CD4-positive, alpha-beta T cell treated with Interleukin-17A for 1 hour (primary cell): ENCODE data around the gene MID1.

ENCODE experiments used
- DNase-seq: peaks from one replicate; pipeline ENCODE4 v3.0.0-alpha.2; 2020

MID1 gene

GRCh38 chrX:10620121-10620699 is at the start of gene MID1:
Gene MID1 (minus strand): TSS chrX:10620585. CDS start chrX:10567547, 53,038 bp downstream.
- DNase-seq = no peak

GRCh38 chrX:10667143-10667542 is 46.8 kb upstream of the MID1 start:
- DNase-seq = no peak

GRCh38 chrX:10666102-10666501 is 45.7 kb upstream of the MID1 start:
- no peak for DNase-seq

GRCh38 chrX:10665681-10666080 is 45.3 kb upstream of the MID1 start:
- DNase-seq = no peak

- no peak for DNase-seq
Observed at GRCh38 chrX:10660171-10660570, 39.8 kb upstream of the MID1 start.

GRCh38 chrX:10656214-10656613 is 35.8 kb upstream of the MID1 start:
- no peak for DNase-seq

- DNase-seq = no peak
Observed at GRCh38 chrX:10654960-10655359, 34.6 kb upstream of the MID1 start.

- no peak for DNase-seq
Observed at GRCh38 chrX:10653302-10653701, 32.9 kb upstream of the MID1 start.

- no peak for DNase-seq
Observed at GRCh38 chrX:10649265-10649664, 28.9 kb upstream of the MID1 start.

GRCh38 chrX:10648614-10649013 is 28.2 kb upstream of the MID1 start:
- DNase-seq = no peak

- no peak for DNase-seq
Observed at GRCh38 chrX:10636851-10637250, 16.5 kb upstream of the MID1 start.

GRCh38 chrX:10636337-10636736 is 16.0 kb upstream of the MID1 start:
- DNase-seq = no peak

GRCh38 chrX:10634392-10635161 is 14.2 kb upstream of the MID1 start:
- no peak for DNase-seq

- DNase-seq = no peak
Observed at GRCh38 chrX:10633722-10634121, 13.3 kb upstream of the MID1 start.

GRCh38 chrX:10631416-10632145 is 11.2 kb upstream of the MID1 start:
- DNase-seq = no peak

- DNase-seq = no peak
Observed at GRCh38 chrX:10630320-10630719, 9.9 kb upstream of the MID1 start.

GRCh38 chrX:10629905-10630304 is 9.5 kb upstream of the MID1 start:
- no peak for DNase-seq

- no peak for DNase-seq
Observed at GRCh38 chrX:10628906-10629305, 8.5 kb upstream of the MID1 start.

- no peak for DNase-seq
Observed at GRCh38 chrX:10622197-10622596, 1.8 kb upstream of the MID1 start.

- DNase-seq = no peak
Observed at GRCh38 chrX:10619425-10620046, 849 bp downstream of the MID1 start.

- DNase-seq = no peak
Observed at GRCh38 chrX:10618961-10619360, 1.4 kb downstream of the MID1 start.

- DNase-seq = no peak
Observed at GRCh38 chrX:10617999-10618351, 2.4 kb downstream of the MID1 start.

GRCh38 chrX:10617186-10617998 is 3.0 kb downstream of the MID1 start:
- no peak for DNase-seq
